Measurements from ENCODE around the gene LRRC23.

DNA sequence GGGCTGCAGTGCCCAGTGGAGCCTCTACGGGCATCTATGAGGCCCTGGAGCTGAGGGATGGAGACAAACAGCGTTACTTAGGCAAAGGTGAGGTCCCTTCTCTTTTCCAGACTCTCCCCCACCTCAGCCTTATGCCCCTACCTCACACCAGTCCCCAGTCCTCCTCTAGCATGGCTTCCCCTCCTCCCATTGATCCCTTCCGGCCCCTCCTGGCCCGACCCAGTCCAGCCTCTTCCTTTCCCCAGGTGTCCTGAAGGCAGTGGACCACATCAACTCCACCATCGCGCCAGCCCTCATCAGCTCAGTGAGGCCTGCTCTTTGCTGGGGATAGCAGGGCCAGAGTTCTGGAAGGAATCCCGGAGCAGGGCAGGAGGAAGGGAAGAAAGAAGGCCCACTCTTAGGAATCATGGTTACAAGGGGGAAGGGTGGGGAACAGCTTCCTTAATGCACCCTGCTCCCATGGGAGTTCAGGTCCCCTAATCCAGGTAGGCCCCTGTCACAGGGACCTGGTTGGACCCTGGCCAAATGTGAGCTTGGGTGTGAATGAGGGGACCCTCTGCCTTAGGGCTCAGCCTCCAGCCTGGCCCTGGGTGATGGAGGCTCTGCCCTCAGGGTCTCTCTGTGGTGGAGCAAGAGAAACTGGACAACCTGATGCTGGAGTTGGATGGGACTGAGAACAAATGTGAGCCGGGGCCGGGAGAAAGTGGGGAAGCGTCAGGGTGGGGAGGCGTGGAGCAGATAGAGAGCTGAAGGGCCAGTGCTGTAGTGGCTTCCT, 12.0 kb downstream of the LRRC23 start:
- TF ChIP-seq GTF2F1 (IDR thresholded peaks at IDR 0.05; ENCODE audit: low read length) (no peak), CEBPB (IDR thresholded peaks at IDR 0.05; ENCODE audit: borderline replicate concordance, low read depth, low read length) (no peak), KLF16 (CRISPR knock-in tag; IDR thresholded peaks at IDR 0.05) (no peak), YY1 (IDR thresholded peaks at IDR 0.05; ENCODE audit: insufficient read depth, insufficient replicate concordance, low read depth, low read length) (no peak)
- TF ChIP-seq, protein P1, sequence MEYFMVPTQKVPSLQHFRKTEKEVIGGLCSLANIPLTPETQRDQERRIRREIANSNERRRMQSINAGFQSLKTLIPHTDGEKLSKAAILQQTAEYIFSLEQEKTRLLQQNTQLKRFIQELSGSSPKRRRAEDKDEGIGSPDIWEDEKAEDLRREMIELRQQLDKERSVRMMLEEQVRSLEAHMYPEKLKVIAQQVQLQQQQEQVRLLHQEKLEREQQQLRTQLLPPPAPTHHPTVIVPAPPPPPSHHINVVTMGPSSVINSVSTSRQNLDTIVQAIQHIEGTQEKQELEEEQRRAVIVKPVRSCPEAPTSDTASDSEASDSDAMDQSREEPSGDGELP (IDR thresholded peaks at IDR 0.05; ENCODE audit: borderline replicate concordance, low read depth) = no peak
